A549 (cell line): ENCODE results near the gene VSTM4. TPM values are rescaled to one million over a fixed set of nuclear protein-coding genes. Genes with fewer than 3 reads are reported as not detected.

ENCODE experiments used
- ATAC-seq, 2 experiments: fragments of 200-7000 bp in 1 of 2; fragments of >200 bp in 1 of 2; cut with Nextera tagmentation in 1 of 2; cut with Tn5 transposase in 1 of 2; 3 replicates each; pipeline versions ENCODE4 v1.8.0 to v1.9.1; 2018 to 2020; ENCODE audit warnings: mild to moderate bottlenecking in 1 of 2, moderate library complexity in 1 of 2
- CTCF ChIA-PET: fragments of 300-600 bp; sonication (Branson Sonifier 250); formaldehyde crosslinking; extraction: SDS; loops from one replicate; lab custom pipeline; 2021; ENCODE audit warnings: antibody characterized with exemption, inconsistent platforms; lab: Yijun Ruan, JAX
- POLR2A ChIA-PET: fragments of 350-600 bp; formaldehyde crosslinking; extraction: SDS; loops from one replicate; lab custom pipeline; 2021; ENCODE audit warnings: antibody characterized with exemption, inconsistent platforms; lab: Yijun Ruan, JAX
- DNase-seq, 2 experiments: peaks; one replicate each; pipeline versions ENCODE4 v3.0.0 to v3.0.0-alpha.2; 2011 to 2016; ENCODE audit warnings: low read depth in 1 of 2, low spot score in 1 of 2
- FAIRE-seq: peaks from 2 replicates; lab custom pipeline; 2011; peaks lifted over from hg19 to GRCh38; lab: Jason Lieb, UNC
- H3K27ac ChIP-seq, 2 experiments: fragments of >200 bp; sonication (Bioruptor Twin); formaldehyde crosslinking; 3 replicates each; pipeline ENCODE4 v1.5.1; 2016 to 2017
- H3K4me1 ChIP-seq: fragments of >200 bp; sonication (Bioruptor Twin); formaldehyde crosslinking; 3 replicates; pipeline ENCODE4 v1.6.1; 2016
- H3K4me2 ChIP-seq: fragments of >200 bp; sonication (Bioruptor Twin); formaldehyde crosslinking; 3 replicates; pipeline ENCODE4 v1.6.1; 2016
- H3K4me3 ChIP-seq: fragments of >200 bp; sonication (Bioruptor Twin); formaldehyde crosslinking; 3 replicates; pipeline ENCODE4 v1.5.1; 2016
- H3K9me3 ChIP-seq: fragments of >200 bp; sonication (Bioruptor Twin); formaldehyde crosslinking; 3 replicates; pipeline ENCODE4 v1.6.1; 2016
- BCL3 ChIP-seq: fragments of >200 bp; sonication (Bioruptor Twin); formaldehyde crosslinking; IDR thresholded peaks from 3 replicates; pipeline ENCODE4 v1.6.1; 2016
- CBX8 ChIP-seq: fragments of 200-600 bp; sonication (generic); IDR thresholded peaks from 2 replicates; pipeline ENCODE4 v1.6.1; 2016
- CHD2 ChIP-seq: fragments of 150-350 bp; IDR thresholded peaks from 2 replicates; pipeline ENCODE4 v1.6.1; 2014; ENCODE audit warnings: low read length; ENCODE audit not compliant: partially characterized antibody
- CHD4 ChIP-seq: fragments of 200-600 bp; sonication (generic); IDR thresholded peaks from 2 replicates; pipeline ENCODE4 v1.6.1; 2016; ENCODE audit warnings: antibody characterized with exemption, mild to moderate bottlenecking, borderline replicate concordance
- E2F6 ChIP-seq: IDR thresholded peaks from 2 replicates; pipeline ENCODE4 v1.6.1; 2012; ENCODE audit warnings: low read depth, borderline replicate concordance
- EHMT2 ChIP-seq: fragments of 200-600 bp; sonication (generic); IDR thresholded peaks from 2 replicates; pipeline ENCODE4 v1.6.1; 2016; ENCODE audit warnings: antibody characterized with exemption, low read depth, mild to moderate bottlenecking, moderate library complexity
- EP300 ChIP-seq, 2 experiments: fragments of >200 bp; sonication (Bioruptor Twin); formaldehyde crosslinking; IDR thresholded peaks; 2 replicates in 1 of 2; 3 replicates in 1 of 2; pipeline ENCODE4 v1.6.1; 2016 to 2017
- FOSB ChIP-seq: fragments of 250-450 bp; sonication (Bioruptor Pico); IDR thresholded peaks from 2 replicates; pipeline ENCODE4 v1.5.0; 2020; ENCODE audit warnings: mild to moderate bottlenecking, moderate library complexity
- FOSL2 ChIP-seq, 2 experiments: fragments of 450-650 bp in 1 of 2; fragments of >200 bp in 1 of 2; sonication (Bioruptor Twin) in 1 of 2; formaldehyde crosslinking; IDR thresholded peaks; 2 replicates each; pipeline versions ENCODE4 v1.5.0 to v1.6.1; 2016 to 2020; ENCODE audit warnings: mild to moderate bottlenecking in 1 of 2, moderate library complexity in 1 of 2
- FOXS1 ChIP-seq: fragments of 250-450 bp; sonication (Bioruptor Pico); IDR thresholded peaks from 2 replicates; pipeline ENCODE4 v1.5.0; 2020; ENCODE audit warnings: mild to moderate bottlenecking, moderate library complexity
- GATA3 ChIP-seq: IDR thresholded peaks from 2 replicates; pipeline ENCODE4 v1.6.1; 2012; ENCODE audit warnings: borderline replicate concordance
- HEYL ChIP-seq: fragments of 250-450 bp; sonication (Bioruptor Pico); IDR thresholded peaks from 2 replicates; pipeline ENCODE4 v1.8.0; 2021; ENCODE audit warnings: mild to moderate bottlenecking, moderate library complexity
- HOXA7 ChIP-seq: fragments of 250-450 bp; sonication (Bioruptor Pico); IDR thresholded peaks from 2 replicates; pipeline ENCODE4 v1.5.0; 2020; ENCODE audit warnings: mild to moderate bottlenecking, moderate library complexity
- HOXB13 ChIP-seq: fragments of 250-450 bp; sonication (Bioruptor Pico); IDR thresholded peaks from 2 replicates; pipeline ENCODE4 v1.5.0; 2020; ENCODE audit warnings: low read depth, mild to moderate bottlenecking, moderate library complexity
- HOXB5 ChIP-seq: fragments of 250-450 bp; sonication (Bioruptor Pico); IDR thresholded peaks from 2 replicates; pipeline ENCODE4 v1.5.0; 2020; ENCODE audit warnings: mild to moderate bottlenecking, moderate library complexity
- JUN ChIP-seq, 2 experiments: fragments of >200 bp; sonication (Bioruptor Twin); formaldehyde crosslinking; IDR thresholded peaks; 2 replicates in 1 of 2; 3 replicates in 1 of 2; pipeline ENCODE4 v1.6.1; 2016 to 2017
- MYC ChIP-seq: IDR thresholded peaks from 2 replicates; pipeline ENCODE4 v1.6.1; 2012; ENCODE audit warnings: mild to moderate bottlenecking, inconsistent platforms, low read length, improper control_type of control experiment, borderline replicate concordance
- NPAS2 ChIP-seq: fragments of 250-450 bp; sonication (Bioruptor Pico); IDR thresholded peaks from 2 replicates; pipeline ENCODE4 v1.8.0; 2022; ENCODE audit warnings: mild to moderate bottlenecking, moderate library complexity, borderline replicate concordance
- PBX3 ChIP-seq: IDR thresholded peaks from 2 replicates; pipeline ENCODE4 v1.6.1; 2012
- POLR2AphosphoS2 ChIP-seq: conservative IDR thresholded peaks from 2 replicates; pipeline ENCODE4 v1.6.1; 2012; ENCODE audit warnings: low read length, improper control_type of control experiment, inconsistent platforms
- RARB ChIP-seq: fragments of 250-450 bp; sonication (Bioruptor Pico); IDR thresholded peaks from 2 replicates; pipeline ENCODE4 v1.8.0; 2021; ENCODE audit warnings: mild to moderate bottlenecking, moderate library complexity
- RFX5 ChIP-seq: fragments of 450-650 bp; IDR thresholded peaks from 2 replicates; pipeline ENCODE4 v1.7.1; 2014; ENCODE audit warnings: antibody characterized with exemption, mild to moderate bottlenecking, moderate library complexity
- SMC3 ChIP-seq: fragments of >200 bp; sonication (Bioruptor Twin); formaldehyde crosslinking; IDR thresholded peaks from 3 replicates; pipeline ENCODE4 v1.6.1; 2018; ENCODE audit warnings: inconsistent platforms
- SREBF2 ChIP-seq: fragments of 450-650 bp; IDR thresholded peaks from 2 replicates; pipeline ENCODE4 v1.6.1; 2014; ENCODE audit warnings: mild to moderate bottlenecking, moderate library complexity
- ZC3H11A ChIP-seq: fragments of 450-650 bp; IDR thresholded peaks from 2 replicates; pipeline ENCODE4 v1.6.1; 2014; ENCODE audit warnings: antibody characterized with exemption, mild to moderate bottlenecking
- ZFP36 ChIP-seq: fragments of 450-650 bp; IDR thresholded peaks from 2 replicates; pipeline ENCODE4 v1.6.1; 2014; ENCODE audit warnings: borderline replicate concordance; ENCODE audit not compliant: partially characterized antibody
- ZNF302 ChIP-seq: fragments of 250-450 bp; sonication (Bioruptor Pico); IDR thresholded peaks from 2 replicates; pipeline ENCODE4 v1.9.0; 2021; ENCODE audit warnings: inconsistent platforms, mild to moderate bottlenecking, moderate library complexity
- WGBS: methylation state at CpG from one replicate; pipeline ENCODE4 v1.1.6; 2017; ENCODE audit errors: missing lambda C conversion rate; 5-methylcytosine and 5-hydroxymethylcytosine counted together
- polyA plus RNA-seq, 4 experiments: library from polyadenylated mRNA; depleted of rRNA in 3 of 4; stranded (reverse); fragments of >200 nt; fragmentation: RNase III in 1 of 4; extraction: RNeasy Plus Mini Kit Qiagen cat#74134 plus additional on column Dnase treatment in 1 of 4; gene quantifications; 2 replicates in 3 of 4; 3 replicates in 1 of 4; pipeline ENCODE4 v1.2.3, GENCODE V29; 2011 to 2017
- TF ChIP-seq, protein P1 (sequence below): fragments of 250-450 bp; sonication (Bioruptor Pico); IDR thresholded peaks from 2 replicates; pipeline ENCODE4 v1.5.0; 2020; ENCODE audit warnings: low read depth, mild to moderate bottlenecking, moderate library complexity
- TF ChIP-seq, protein P2 (sequence below): fragments of >200 bp; sonication (Bioruptor Twin); formaldehyde crosslinking; IDR thresholded peaks from 2 replicates; pipeline ENCODE4 v1.6.1; 2016

Gene VSTM4
- polyA plus RNA-seq, 2 of the 4 experiments (the other 2 are of a cell fraction), result 0.18 to 0.53 TPM

- FAIRE-seq (no peak), DNase-seq (no peak), ATAC-seq (no peak)
- Histone ChIP-seq H3K4me3 (no peak overlapping the region), H3K9me3 (no peaks in the 10 kb centered on the region), H3K4me2 (no peak overlapping the region), H3K4me1 (no peaks in the 10 kb centered on the region), H3K27ac (no peak overlapping the region)
- POLR2A ChIA-PET, result no interaction called here
- no peak for TF ChIP-seq E2F6
- TF ChIP-seq, protein P1, sequence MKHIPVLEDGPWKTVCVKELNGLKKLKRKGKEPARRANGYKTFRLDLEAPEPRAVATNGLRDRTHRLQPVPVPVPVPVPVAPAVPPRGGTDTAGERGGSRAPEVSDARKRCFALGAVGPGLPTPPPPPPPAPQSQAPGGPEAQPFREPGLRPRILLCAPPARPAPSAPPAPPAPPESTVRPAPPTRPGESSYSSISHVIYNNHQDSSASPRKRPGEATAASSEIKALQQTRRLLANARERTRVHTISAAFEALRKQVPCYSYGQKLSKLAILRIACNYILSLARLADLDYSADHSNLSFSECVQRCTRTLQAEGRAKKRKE, result no peak
- TF ChIP-seq RFX5, result no peak
- no peak for TF ChIP-seq ZNF302 (CRISPR knock-in tag)
- no peak for TF ChIP-seq CHD2
- no peak for TF ChIP-seq MYC
- WGBS, result 85% methylated on average over 6 of the region's 17 CpGs
- CTCF ChIA-PET, result no interaction called here
Measured at GRCh38 chr10:49107111-49107886, 8.0 kb downstream of the VSTM4 start.

DNA sequence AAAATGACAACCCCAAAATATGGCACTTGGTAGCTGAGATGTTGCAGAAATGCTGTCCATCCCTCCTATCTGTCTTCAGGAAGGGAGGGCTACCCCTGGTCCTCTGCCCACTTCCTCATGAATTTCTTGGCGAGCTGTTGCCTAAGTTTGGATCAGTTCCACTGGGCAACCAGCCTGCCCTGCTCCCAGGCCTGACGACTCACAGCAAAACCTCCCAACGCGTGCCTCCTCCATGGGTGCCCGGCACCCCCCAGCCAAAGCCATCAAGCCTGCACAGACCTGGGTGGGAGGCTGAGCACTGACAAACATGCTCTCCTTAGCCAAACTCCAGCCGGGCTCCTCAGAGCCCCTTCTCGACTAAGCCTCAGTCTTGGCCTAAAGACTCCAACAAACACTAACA, 8.9 kb downstream of the VSTM4 start:
- no peak for FAIRE-seq
- TF ChIP-seq EP300 (IDR thresholded peaks at IDR 0.05) (no peak), HEYL (CRISPR knock-in tag) (no peak), HOXA7 (CRISPR knock-in tag) (no peak), SREBF2 (no peak), PBX3 (no peak), HOXB5 (CRISPR knock-in tag) (no peak), SMC3 (no peak), ZC3H11A (no peak), CHD2 (no peak), POLR2AphosphoS2 (no peak)
- TF ChIP-seq, protein P2, sequence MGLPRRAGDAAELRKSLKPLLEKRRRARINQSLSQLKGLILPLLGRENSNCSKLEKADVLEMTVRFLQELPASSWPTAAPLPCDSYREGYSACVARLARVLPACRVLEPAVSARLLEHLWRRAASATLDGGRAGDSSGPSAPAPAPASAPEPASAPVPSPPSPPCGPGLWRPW, result no peak
- no peak for DNase-seq
- Histone ChIP-seq H3K4me2 (no peak overlapping the region), H3K9me3 (no peaks in the 10 kb centered on the region), H3K4me1 (no peaks in the 10 kb centered on the region), H3K27ac (no peak overlapping the region), H3K4me3 (no peak overlapping the region)
- ChIA-PET CTCF (no interaction called here), POLR2A (no interaction called here)
- WGBS, result 54% methylated on average over 5 of the region's 7 CpGs
- no peak for ATAC-seq

DNA sequence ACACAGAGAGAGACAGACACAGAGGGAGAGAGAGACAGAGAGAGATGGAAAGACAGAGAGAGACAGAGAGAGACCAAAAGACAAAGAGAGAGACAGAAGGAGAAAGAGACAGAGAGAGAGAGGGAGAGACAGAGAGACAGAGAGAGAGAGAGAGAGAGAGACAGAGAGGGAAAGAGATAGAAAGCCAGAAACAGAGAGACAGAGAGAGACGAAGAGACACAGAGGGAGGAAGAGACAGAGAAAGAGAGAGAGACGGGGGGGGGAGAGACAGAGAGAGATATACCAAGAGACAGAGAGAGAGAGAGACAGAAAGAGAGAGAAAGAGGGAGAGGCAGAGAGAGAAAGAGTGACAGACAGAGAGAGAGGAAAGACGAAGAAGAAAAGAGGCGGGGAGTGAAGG, 10.2 kb downstream of the VSTM4 start:
- POLR2A ChIA-PET, result no interaction called here
- Histone ChIP-seq H3K4me2 (no peak overlapping the region), H3K4me3 (no peak overlapping the region), H3K9me3 (no peaks in the 10 kb centered on the region), H3K4me1 (no peaks in the 10 kb centered on the region), H3K27ac (no peak overlapping the region)
- CTCF ChIA-PET, result no interaction called here
- DNase-seq (no peak), FAIRE-seq (no peak), ATAC-seq (no peak)
- WGBS, result 61% methylated on average over 3 of the region's 4 CpGs
- TF ChIP-seq JUN (IDR thresholded peaks at IDR 0.05) (no peak), CHD4 (no peak), CBX8 (no peak), PBX3 (no peak), ZNF302 (CRISPR knock-in tag) (no peak), FOSB (CRISPR knock-in tag) (no peak), FOXS1 (CRISPR knock-in tag) (no peak), RFX5 (no peak), EP300 (IDR thresholded peaks at IDR 0.05) (no peak), RARB (no peak), GATA3 (no peak), HOXB13 (CRISPR knock-in tag) (no peak), NPAS2 (CRISPR knock-in tag) (no peak), FOSL2 (IDR thresholded peaks at IDR 0.05) (no peak), FOSL2 (CRISPR knock-in tag; IDR thresholded peaks at IDR 0.05) (no peak), HOXA7 (CRISPR knock-in tag) (no peak), EHMT2 (no peak), BCL3 (no peak), ZC3H11A (no peak), ZFP36 (no peak), HEYL (CRISPR knock-in tag) (no peak)
